ENCODE data around the gene PMVK. TPM values are rescaled to one million over a fixed set of nuclear protein-coding genes. Genes with fewer than 3 reads are reported as not detected.

Gene PMVK
- total RNA-seq, 1 donor from 2014 or later, result 15.6 TPM

DNA sequence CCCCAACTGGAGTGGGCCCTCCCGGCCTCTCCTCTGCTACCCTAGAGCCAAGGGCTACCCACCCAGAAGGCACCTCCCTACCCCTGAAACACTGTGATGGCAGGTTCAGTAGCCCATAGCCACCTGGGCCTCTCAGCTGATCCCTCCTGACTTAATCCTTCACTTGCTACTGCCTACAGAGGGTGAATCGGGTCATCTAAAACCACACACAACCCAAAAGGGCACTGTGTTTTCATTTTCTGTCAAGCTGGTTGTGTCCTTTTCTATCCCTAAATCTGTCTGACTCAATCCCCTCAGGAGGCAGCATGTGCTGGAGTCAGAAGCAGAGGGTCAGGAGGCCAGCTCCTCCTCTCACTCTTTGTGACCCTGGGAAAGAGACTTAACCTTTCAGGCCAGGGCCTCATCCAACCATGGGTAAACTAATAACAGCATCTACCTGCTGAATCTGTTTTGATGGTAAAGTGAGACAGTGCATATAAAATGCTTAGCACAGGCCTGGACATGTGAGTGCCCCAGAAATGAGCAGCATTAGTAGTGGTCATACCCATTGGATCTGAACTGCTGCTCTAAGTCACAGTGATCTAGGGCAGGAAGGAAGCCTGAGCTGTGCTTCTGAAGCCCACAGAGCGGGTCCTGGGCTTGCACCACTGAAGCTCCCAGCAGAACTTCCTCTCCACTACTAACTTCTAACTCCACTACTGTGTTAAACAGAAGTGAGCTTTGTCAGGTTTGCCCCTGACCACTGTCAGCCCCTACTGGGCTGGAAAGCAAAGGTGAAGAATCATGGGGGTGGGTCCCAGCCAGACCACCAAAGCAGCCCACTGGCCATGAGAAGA is 11.0 kb downstream of the PMVK start:
- Histone ChIP-seq H3K79me2 (ENCODE audit: insufficient read depth, low read length) (no peaks in the 10 kb centered on the region), H3K9ac (ENCODE audit: low read length) (no peak overlapping the region), H2AFZ (ENCODE audit: low read depth, low read length) (no peak overlapping the region), H4K20me1 (ENCODE audit: insufficient read depth, low read length) (peaks cover 3% of the 10 kb centered on the region), H3K36me3 (ENCODE audit: insufficient read depth, low read length) (no peaks in the 10 kb centered on the region), H3K4me2 (ENCODE audit: low read length) (no peak overlapping the region), H3K4me3 (ENCODE audit: insufficient read depth, low read depth, low read length) (no peak overlapping the region), H3K4me1 (ENCODE audit: insufficient read depth, low read length) (no peaks in the 10 kb centered on the region), H3K27ac (ENCODE audit: low read depth, low read length) (no peak overlapping the region), H3K27me3 (ENCODE audit: insufficient read depth, low read length) (no peaks in the 10 kb centered on the region), H3K9me3 (ENCODE audit: insufficient read depth, low read depth, low read length) (no peaks in the 10 kb centered on the region)
- DNase-seq (ENCODE audit: low read depth), result no peak
- Mint-ChIP-seq H3K27me3 (ENCODE audit: low read depth, unreplicated experiment) (no peaks in the 10 kb centered on the region), H3K4me3 (ENCODE audit: unreplicated experiment) (no peak overlapping the region), H3K9me3 (ENCODE audit: unreplicated experiment) (peaks cover 5% of the 10 kb centered on the region), H3K4me1 (ENCODE audit: low read depth, unreplicated experiment) (peaks cover 2% of the 10 kb centered on the region), H3K27ac (ENCODE audit: unreplicated experiment) (no peak overlapping the region), H3K36me3 (ENCODE audit: low read depth, unreplicated experiment) (peaks cover 42% of the 10 kb centered on the region)
- TF ChIP-seq EZH2 (IDR thresholded peaks at IDR 0.05; ENCODE audit: insufficient read depth, low read length), result no peak
- TF ChIP-seq, protein P1, sequence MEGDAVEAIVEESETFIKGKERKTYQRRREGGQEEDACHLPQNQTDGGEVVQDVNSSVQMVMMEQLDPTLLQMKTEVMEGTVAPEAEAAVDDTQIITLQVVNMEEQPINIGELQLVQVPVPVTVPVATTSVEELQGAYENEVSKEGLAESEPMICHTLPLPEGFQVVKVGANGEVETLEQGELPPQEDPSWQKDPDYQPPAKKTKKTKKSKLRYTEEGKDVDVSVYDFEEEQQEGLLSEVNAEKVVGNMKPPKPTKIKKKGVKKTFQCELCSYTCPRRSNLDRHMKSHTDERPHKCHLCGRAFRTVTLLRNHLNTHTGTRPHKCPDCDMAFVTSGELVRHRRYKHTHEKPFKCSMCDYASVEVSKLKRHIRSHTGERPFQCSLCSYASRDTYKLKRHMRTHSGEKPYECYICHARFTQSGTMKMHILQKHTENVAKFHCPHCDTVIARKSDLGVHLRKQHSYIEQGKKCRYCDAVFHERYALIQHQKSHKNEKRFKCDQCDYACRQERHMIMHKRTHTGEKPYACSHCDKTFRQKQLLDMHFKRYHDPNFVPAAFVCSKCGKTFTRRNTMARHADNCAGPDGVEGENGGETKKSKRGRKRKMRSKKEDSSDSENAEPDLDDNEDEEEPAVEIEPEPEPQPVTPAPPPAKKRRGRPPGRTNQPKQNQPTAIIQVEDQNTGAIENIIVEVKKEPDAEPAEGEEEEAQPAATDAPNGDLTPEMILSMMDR (IDR thresholded peaks at IDR 0.05; ENCODE audit: insufficient read depth, low read depth, low read length), result no peak
- FAIRE-seq, result no peak

DNA sequence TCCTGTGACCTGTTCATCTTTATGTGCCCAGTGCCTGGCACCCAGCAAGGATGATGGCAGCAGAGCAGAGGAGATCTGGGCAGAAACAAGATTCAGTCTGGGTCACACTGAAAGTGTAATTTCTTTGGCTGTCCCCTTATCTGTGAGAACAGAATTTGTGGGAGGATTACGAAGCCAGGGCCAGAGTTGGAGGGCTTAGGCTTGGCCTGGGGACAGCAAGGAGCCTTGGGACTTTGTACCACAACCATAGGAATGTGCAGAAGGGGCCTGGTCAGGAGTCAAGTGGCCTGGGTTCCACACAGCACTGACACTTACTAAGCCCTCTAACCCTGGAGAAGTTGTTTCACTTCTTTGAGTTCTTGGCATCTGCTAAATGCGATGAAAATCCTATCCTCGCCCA is 12.8 kb downstream of the PMVK start:
- H2AFZ ChIP-seq (ENCODE audit: low read depth, low read length), result no peak overlapping the region
- H3K27me3 ChIP-seq (ENCODE audit: insufficient read depth, low read length), result no peaks in the 10 kb centered on the region
- no peak overlapping the region for H3K27ac Mint-ChIP-seq (ENCODE audit: unreplicated experiment)
- no peak overlapping the region for H3K27ac ChIP-seq (ENCODE audit: low read depth, low read length)
- H3K9me3 ChIP-seq (ENCODE audit: insufficient read depth, low read depth, low read length), result no peaks in the 10 kb centered on the region
- H3K4me1 ChIP-seq (ENCODE audit: insufficient read depth, low read length), result no peaks in the 10 kb centered on the region
- H3K4me1 Mint-ChIP-seq (ENCODE audit: low read depth, unreplicated experiment), result peaks cover 2% of the 10 kb centered on the region
- no peak overlapping the region for H3K4me3 Mint-ChIP-seq (ENCODE audit: unreplicated experiment)
- FAIRE-seq (no peak), DNase-seq (ENCODE audit: low read depth) (no peak)
- TF ChIP-seq EZH2 (IDR thresholded peaks at IDR 0.05; ENCODE audit: insufficient read depth, low read length), result no peak
- TF ChIP-seq, protein P1 (IDR thresholded peaks at IDR 0.05; ENCODE audit: insufficient read depth, low read depth, low read length), result no peak
- no peaks in the 10 kb centered on the region for H3K27me3 Mint-ChIP-seq (ENCODE audit: low read depth, unreplicated experiment)
- H3K36me3 Mint-ChIP-seq (ENCODE audit: low read depth, unreplicated experiment), result peaks cover 34% of the 10 kb centered on the region
- peaks cover 5% of the 10 kb centered on the region for H3K9me3 Mint-ChIP-seq (ENCODE audit: unreplicated experiment)
- H4K20me1 ChIP-seq (ENCODE audit: insufficient read depth, low read length), result peaks cover 3% of the 10 kb centered on the region
- H3K36me3 ChIP-seq (ENCODE audit: insufficient read depth, low read length), result no peaks in the 10 kb centered on the region
- no peak overlapping the region for H3K9ac ChIP-seq (ENCODE audit: low read length)
- no peak overlapping the region for H3K4me2 ChIP-seq (ENCODE audit: low read length)
- no peaks in the 10 kb centered on the region for H3K79me2 ChIP-seq (ENCODE audit: insufficient read depth, low read length)
- no peak overlapping the region for H3K4me3 ChIP-seq (ENCODE audit: insufficient read depth, low read depth, low read length)

DNA sequence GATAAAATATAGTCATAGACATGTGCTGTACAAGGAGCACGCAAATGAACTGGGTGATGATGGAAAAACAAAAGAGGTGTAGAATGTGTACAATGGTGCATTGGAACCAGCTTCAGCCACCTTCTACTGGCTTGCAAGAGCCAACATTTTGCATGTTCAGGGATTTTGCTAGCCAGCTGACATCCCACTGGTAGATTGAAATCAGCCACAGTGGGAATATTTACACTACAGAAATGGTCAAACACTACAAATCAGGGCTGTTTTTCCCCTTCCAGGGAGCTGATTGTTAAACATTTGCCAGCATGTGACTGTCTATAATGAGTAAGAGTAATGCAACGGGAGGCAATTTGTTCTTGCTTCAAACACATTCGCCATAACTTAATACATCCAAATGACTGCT is 23.2 kb downstream of the PMVK start:
- peaks cover 8% of the 10 kb centered on the region for H3K36me3 Mint-ChIP-seq (ENCODE audit: low read depth, unreplicated experiment)
- H3K9me3 Mint-ChIP-seq (ENCODE audit: unreplicated experiment), result peaks cover 23% of the 10 kb centered on the region
- H3K27ac ChIP-seq (ENCODE audit: low read depth, low read length), result no peak overlapping the region
- no peak overlapping the region for H3K9ac ChIP-seq (ENCODE audit: low read length)
- FAIRE-seq, result no peak
- DNase-seq (ENCODE audit: low read depth), result no peak
- no peaks in the 10 kb centered on the region for H3K4me1 ChIP-seq (ENCODE audit: insufficient read depth, low read length)
- no peaks in the 10 kb centered on the region for H3K36me3 ChIP-seq (ENCODE audit: insufficient read depth, low read length)
- H3K4me2 ChIP-seq (ENCODE audit: low read length), result no peak overlapping the region
- TF ChIP-seq, protein P1 (IDR thresholded peaks at IDR 0.05; ENCODE audit: insufficient read depth, low read depth, low read length), result no peak
- no peak for TF ChIP-seq EZH2 (IDR thresholded peaks at IDR 0.05; ENCODE audit: insufficient read depth, low read length)
- H3K4me3 Mint-ChIP-seq (ENCODE audit: unreplicated experiment), result no peak overlapping the region
- H3K4me3 ChIP-seq (ENCODE audit: insufficient read depth, low read depth, low read length), result no peak overlapping the region
- no peak overlapping the region for H3K27ac Mint-ChIP-seq (ENCODE audit: unreplicated experiment)
- H3K79me2 ChIP-seq (ENCODE audit: insufficient read depth, low read length), result no peaks in the 10 kb centered on the region
- H3K27me3 Mint-ChIP-seq (ENCODE audit: low read depth, unreplicated experiment), result peaks cover 28% of the 10 kb centered on the region
- no peak overlapping the region for H2AFZ ChIP-seq (ENCODE audit: low read depth, low read length)
- no peaks in the 10 kb centered on the region for H3K4me1 Mint-ChIP-seq (ENCODE audit: low read depth, unreplicated experiment)
- H3K27me3 ChIP-seq (ENCODE audit: insufficient read depth, low read length), result peaks cover 6% of the 10 kb centered on the region
- H4K20me1 ChIP-seq (ENCODE audit: insufficient read depth, low read length), result no peaks in the 10 kb centered on the region
- no peaks in the 10 kb centered on the region for H3K9me3 ChIP-seq (ENCODE audit: insufficient read depth, low read depth, low read length)

Measured in astrocyte (in vitro differentiated cells and primary cell).